GM18505 (cell line): ENCODE measurements around the gene PTPN5.
A peak's percentile ranks its signal among the peaks of the same experiment; 100 is the strongest.

Experiments used
- ATAC-seq: cut with Tn5 transposase; IDR thresholded peaks from one replicate; pipeline ENCODE4 v1.9.1; 2021; ENCODE audit not compliant: unreplicated experiment
- POLR2A ChIP-seq: IDR thresholded peaks from 4 replicates; pipeline ENCODE4 v1.6.1; 2011; ENCODE audit warnings: borderline replicate concordance; ENCODE audit not compliant: insufficient read depth, insufficient read length; ENCODE audit errors: extremely low read depth

PTPN5 gene

DNA sequence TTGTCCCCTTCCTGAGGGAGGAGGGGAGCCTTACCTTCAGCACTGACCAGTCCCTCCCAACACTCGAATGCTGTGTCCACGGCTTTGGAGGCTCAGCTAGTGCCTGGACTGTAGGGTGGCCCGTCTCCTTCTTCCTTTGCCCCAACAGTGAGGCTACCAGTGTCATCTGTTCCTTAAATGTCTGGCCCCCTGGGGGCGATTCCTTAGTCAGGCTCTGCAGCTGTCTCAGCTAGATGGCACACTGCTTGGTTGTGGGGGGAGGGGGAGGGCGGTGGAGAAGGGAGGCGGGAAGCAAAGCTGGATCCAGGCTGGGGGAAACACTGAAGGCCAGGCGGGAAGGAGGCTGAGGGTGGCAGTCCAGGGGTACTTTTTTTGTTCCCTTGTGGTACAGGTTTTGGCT is 65.6 kb downstream of the PTPN5 start, which contains the start of gene IGSF22:
TSS of gene IGSF22 (minus strand) at position 149 of the 400 bp plus-strand sequence. CDS start 1,952 bp downstream, outside the sequence.
- no peak for TF ChIP-seq POLR2A
- ATAC-seq = no peak

GRCh38 chr11:18723991-18724390 is 67.6 kb downstream of the PTPN5 start:
- ATAC-seq = no peak
- no peak for TF ChIP-seq POLR2A

DNA sequence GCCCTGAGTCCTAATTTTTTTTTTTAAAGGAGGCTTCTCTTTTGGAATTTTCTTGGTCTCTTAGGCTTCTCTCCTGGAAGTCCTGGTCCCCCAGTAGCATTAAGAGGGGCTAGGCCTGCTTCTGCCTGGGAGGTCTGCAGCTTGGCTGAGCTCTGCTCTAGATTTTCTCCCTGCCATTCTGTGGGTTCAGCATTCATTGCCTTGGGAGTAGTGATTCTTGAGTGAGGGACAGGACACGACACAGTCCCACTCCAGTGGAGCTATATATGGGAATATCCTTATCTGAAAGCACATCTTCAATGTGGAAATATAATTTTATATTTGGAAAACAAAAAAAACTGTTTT is 69.3 kb downstream of the PTPN5 start:
- ATAC-seq = peak; percentile 10
- no peak for TF ChIP-seq POLR2A

DNA sequence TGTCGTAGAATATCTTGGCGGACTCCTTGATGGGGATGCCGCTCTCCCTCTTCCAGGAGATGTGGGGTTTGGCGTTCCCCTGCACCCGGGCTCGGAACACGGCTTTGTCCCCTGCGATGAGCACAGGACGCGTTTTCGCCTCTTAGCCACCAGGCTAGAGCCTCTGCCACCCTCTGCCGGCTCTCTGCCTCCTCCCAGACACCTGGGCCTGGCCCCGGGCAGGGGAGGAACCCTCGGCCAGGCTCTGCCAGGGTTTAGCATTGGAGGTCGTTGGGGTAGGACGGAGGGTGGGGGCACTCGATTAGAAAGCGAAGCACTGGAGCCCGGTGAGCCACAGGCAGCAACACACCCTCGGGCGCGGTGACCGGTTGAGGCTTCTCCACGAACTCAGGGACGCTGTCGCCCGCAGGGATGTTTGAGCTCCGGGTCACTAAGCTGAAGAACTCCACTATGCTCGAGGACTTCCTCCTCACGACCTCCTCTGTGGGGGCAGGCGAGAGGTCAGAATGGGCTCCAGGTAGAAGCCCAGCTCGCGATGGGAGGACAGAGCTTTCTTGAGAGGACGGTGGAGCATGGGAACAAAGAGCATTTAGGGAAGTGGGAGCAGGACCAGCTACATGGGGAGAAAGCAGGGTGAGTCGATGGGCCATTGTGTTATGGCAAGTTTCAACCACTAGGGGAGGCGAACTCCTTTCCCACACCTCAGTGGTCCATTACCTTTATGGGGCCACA is 69.9 kb downstream of the PTPN5 start:
- TF ChIP-seq POLR2A = no peak
- peak; percentile 56 for ATAC-seq

DNA sequence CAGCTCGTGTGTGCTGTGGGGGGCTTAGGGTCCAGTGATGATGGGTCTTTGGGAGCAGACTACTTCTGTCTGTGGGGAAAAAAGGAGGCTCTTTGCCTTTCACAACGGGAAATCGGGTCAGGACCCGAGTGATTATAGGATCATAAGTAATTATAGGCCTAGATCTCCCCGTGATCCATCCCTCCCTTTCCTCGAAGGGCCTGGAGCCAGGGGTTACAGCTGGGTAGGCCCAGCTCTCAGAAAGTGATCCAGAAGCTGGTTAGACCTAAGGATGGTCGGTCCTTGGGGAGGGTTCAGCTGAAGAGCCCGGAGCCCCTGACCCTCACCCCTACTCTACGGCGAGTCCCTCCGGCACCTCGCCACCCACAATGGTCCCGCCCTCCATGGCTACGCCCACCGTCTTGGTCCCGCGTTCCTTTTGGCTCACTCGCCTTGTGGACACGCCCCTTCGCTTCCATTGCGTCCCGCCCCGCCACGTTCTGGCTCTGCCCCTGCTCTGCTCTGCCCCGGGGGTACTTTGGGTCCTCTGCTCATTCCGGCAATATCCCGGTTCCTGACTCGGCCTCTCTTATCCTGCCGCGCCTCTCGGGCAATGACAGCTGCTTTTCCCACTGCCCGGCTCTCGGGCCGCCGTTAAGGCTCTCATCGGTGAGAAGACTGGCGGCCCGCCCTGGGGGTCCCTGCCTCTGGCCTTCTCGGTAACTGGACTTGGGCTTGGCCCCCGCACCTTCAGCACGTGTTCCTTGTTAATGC is 70.6 kb downstream of the PTPN5 start:
- no peak for TF ChIP-seq POLR2A
- peak; percentile 70 for ATAC-seq

- no peak for TF ChIP-seq POLR2A
Measured at GRCh38 chr11:18720091-18720807, 71.3 kb downstream of the PTPN5 start.

DNA sequence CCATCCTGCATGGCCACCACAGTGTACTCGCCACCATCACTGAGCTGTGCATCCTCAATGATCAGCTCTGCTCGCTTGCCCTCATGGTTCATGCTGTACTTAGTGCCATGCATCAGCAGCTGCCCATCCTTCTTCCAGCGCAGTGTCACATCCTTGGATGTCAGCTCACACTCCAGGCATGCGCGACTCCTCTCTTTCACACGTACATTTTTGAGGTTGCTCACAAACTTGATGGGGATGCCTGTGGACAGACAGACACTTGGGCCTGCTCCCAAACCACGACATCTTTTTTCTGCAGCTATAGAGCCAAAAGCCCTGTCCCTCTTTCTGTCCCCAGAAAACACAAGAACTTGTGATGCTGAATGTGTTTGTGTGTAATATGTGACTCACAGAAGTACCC is 76.1 kb downstream of the PTPN5 start:
- no peak for TF ChIP-seq POLR2A
- ATAC-seq = no peak

More at GRCh38 chr11:18720091-18720807, 71.3 kb downstream of the PTPN5 start:
- no peak for ATAC-seq

DNA sequence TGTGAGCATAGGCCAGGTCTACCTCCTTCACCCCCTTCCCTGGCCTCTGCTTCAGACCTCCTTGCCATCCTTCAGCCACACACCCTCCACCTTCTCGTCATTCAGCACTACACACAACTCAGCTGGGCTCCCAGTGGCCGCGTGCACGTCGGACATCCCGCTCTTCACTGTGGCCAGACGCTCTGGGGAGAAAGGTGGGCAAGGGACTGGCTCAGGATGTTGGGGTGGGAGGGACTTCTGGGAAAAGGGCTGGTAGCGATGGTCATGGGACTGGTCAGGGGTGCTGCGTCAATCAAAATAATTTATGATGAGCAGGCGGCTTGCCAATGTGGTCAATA is 77.2 kb downstream of the PTPN5 start:
- no peak for ATAC-seq
- no peak for TF ChIP-seq POLR2A

DNA sequence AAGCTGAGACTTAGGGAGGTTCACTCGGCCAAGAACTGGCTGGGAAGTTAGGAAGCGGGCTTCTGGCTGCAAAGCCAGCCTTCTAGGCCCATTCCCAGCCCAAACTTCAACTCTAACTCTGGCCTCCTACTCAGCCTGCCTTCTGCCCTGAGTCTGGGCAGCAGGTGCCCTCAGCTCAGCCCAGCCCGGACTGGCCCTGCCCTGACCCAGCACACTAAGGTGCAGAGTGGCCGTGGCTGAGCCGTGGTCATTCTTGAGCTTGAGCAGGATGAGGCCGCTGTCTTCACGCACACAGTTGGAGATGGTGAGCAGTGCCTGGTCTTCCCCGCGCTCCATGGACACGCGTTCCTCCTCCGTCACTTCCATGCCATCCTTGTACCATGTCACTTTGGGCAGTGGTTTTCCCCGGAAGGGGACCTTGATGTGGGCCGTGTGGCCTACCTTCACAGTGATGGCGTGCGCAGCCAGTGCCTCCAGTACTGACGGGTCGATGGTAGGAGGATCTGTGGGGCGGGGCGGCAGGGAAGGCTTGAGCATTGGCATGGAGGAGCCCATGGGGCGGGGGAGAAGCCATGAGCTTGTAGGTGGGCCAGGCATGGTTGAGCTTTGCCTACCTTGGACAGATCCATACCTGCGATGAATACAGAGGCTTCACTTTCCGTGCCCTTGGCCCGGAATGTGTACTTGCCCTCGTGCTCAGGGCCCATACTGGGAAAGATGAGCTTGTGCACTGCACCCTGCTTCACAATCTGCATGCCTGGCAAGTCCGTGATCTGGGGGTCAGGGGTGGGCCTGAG is 77.8 kb downstream of the PTPN5 start:
- no peak for ATAC-seq
- no peak for TF ChIP-seq POLR2A

- no peak for ATAC-seq
- no peak for TF ChIP-seq POLR2A
Measured at GRCh38 chr11:18710545-18710944, 81.1 kb downstream of the PTPN5 start.

- TF ChIP-seq POLR2A = no peak
- no peak for ATAC-seq
Measured at GRCh38 chr11:18709414-18709813, 82.2 kb downstream of the PTPN5 start.

DNA sequence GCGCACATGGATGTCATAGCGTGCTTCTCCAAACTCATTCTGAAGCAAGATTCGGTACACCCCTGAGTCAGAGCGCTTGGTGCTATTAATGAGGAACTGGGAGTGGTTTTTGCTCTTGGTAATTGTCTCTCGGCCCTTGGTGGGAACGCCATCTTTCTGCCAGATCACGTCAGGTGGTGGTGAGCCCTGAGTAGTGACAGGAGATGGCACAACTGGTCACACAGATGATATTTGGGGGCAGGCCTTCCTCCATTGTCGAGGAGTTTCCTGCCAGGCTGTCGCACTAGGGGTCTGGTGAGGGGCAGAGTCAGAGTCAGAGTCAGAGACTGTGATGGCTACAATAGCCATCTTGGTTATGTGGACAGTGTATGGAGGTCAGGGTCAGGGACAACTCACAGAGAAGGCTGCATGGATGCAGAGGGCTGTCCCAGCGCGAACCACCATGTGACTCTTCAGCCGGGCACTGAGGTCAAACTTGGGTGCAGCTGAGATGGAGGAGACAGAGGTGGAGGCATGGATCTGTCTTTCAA is 83.7 kb downstream of the PTPN5 start:
- no peak for ATAC-seq
- TF ChIP-seq POLR2A = no peak

DNA sequence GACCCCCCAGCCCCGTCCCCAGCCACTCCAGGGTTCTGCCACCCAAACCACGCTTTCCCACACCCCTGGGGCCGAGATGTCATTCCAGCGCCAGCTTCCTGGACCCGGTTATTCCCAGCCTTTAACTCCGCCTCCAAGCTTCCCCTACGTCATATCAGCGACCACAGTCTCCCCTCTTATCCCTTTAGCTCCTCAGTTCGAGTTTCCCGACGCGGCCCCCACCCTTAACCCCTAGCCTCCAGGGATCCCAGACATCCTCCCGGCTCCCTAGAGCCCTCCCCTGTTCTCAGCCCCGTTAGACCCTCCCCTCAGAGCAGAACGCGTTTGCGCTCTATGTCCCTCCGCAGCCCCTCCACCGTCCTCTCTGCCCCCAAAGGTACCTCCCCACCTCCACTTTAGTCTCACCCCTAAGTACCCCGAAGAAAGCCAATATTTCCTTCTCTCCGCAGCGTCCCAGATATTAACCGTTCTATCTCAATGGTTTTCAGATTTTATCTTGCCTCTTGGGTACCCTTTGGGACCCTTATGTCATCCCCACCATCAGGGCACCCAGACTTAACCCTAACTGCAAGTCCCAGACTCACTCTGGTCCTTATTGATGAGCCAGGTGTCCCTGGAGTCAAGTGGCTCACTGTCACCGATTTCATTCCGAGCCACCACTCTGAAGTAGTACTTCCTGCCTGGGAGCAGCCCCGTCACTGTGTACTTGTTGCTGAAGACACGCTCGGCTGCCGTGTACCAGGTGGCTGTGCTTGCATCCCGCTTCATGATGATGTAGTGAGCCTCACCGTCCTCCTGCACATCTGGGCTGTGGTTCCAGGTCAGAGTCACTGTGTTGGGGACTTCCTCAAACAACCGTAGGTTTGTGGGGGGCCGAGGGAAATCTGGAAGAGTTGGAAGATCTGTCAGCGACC is 85.0 kb downstream of the PTPN5 start:
- TF ChIP-seq POLR2A = no peak
- ATAC-seq = peak; percentile 73
